HG03342 (cell line): ENCODE results near the gene FMN2.

Source experiments
- ATAC-seq: cut with Tn5 transposase; IDR thresholded peaks from one replicate; pipeline ENCODE4 v1.9.1; 2021; ENCODE audit warnings: mild to moderate bottlenecking, moderate library complexity; ENCODE audit not compliant: unreplicated experiment

Gene FMN2

DNA sequence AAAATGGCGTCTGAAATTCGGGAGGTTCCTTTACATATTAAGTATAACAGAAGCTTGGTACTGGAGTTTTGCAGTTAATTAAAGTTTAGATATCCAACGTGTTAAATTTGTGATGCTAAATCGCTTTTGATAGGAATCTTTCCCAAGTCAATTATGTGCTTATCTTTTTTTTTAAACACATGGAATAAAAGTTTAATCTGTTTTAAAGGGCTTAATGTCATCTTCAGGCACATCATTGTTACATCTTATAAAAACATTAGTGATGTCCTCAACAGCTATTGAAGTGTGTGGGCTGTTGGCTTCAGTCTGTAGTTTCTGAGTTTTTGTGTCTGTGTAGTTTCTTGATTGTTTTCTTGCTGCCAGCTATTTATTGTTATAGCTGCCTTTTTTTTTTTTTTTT lies 5.3 kb downstream of the FMN2 start:
- ATAC-seq, result no peak

DNA sequence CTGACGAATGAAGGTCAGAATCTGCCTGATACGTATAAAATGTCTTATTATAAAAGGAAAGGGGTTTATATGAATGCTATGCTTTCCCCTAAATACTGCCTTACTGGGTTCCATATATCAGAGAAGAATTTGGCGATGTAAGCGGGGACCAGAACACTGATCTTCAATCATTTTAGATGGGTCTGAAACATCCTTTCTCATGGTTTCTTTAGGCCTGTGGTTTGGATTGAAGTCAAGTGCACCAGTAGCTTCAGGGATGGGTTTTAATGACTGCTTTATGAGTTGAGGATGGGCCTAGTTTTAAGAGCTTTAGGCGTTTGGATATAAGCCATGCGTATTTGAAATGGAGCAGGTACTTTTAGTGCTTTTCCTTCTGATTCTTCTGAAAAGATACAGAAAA lies 6.9 kb downstream of the FMN2 start:
- no peak for ATAC-seq

DNA sequence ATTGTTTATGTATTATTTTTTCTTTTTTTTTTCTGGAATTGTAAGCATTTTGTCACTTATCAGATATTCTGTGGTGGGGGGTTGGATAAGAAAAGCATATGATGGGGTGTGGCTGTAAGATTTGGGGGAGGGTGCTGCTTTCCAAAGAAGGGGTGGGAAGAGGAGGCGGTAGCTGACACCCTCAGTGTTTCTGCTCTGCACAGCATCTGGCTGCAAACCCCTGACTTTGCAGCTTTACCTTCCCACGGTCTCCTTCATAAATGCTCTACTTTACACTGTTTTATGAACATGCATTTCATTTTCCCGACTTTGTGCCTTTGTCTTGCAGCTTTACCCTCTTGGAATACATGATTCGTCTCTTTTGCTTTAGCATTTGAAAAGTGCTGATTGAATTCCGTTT lies 7.6 kb downstream of the FMN2 start:
- ATAC-seq, result no peak

DNA sequence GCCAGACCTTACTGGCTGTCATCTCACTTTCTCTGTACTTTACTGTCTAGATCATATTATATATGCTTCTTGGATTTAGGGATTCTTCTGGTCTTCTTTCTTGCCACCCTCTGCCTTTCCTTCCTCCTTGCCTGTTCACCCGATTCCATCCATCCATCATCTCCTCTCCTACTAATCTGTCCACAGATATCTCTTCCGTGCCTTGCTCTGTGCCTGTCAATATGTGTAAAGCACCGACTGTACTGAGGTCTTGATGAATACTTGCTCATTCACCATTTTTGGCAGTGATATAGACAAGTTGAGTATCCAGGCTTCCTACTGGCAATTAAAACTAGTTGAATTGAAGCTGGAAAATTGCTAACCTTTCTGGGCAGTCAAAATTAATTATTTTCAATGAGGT lies 8.1 kb downstream of the FMN2 start:
- no peak for ATAC-seq

- no peak for ATAC-seq
These were observed 8.8 kb downstream of the FMN2 start for GRCh38 chr1:240100371-240100934.

DNA sequence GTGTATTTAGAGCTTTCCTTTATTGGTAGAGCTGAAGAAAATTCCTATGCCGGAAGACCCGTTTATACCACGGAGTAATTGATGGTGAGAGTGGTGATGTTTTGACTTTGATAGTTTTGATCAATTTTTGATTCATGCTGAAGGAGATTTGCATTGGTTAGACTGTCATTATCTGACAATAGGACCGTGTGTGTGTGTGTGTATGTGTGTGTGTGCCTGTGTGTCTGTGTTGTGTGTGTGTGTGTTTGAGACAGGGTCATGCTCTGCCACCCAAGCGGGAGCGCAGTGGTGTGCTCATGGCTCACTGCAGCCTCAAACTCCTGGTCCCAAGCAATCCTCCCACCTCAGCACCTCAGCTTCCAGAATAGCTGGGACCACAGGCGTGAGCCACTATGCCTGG lies 9.6 kb downstream of the FMN2 start:
- ATAC-seq, result no peak

DNA sequence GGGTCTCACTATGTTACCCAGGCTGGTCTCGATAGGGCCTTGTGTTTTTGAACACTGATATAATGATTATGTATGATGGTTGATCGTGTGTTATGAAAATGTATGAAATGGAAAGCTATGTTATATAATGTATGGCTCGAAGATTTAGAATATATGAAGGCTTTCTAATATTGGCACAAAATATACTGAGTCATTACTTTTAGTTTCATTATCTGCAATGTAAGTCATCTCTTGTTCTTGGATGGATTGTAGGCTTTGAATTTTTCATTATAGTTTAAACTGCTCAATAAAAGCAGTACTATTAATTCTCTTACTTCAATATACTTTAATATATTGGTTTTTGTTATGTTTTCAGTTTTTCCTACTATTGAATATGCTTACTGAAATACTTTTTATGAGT lies 10.1 kb downstream of the FMN2 start:
- ATAC-seq, result no peak

- ATAC-seq, result no peak
These were observed 13.0 kb downstream of the FMN2 start for GRCh38 chr1:240104672-240105071.

DNA sequence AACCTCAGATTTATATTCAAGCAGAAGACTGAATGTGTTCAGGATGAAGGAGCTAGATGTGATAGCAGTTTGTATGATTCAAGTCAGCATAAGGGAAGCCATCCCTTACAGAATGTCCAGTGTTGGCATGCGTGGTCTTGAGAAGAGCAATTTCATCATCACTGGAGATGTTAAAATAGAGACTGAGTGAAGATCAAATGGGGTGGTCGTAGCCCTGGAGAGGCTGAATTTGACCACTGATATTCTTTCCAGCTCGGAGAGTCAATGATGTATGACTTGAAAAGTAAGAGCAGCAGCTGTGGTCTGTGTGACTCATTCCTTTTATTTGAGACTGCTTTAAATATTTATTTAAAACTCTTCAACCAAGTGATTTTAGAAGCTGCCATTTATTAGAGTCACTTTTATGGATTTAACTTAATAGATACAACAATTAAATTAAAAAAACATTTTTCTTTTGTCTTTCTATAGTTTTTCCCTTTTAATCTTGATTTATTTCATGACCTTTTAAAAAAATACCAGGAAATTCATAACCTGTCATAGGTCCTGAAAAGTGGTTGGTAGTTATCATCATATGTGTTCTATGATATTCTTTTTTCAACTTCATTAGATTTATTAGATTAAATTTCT lies 15.5 kb downstream of the FMN2 start:
- ATAC-seq, result no peak

GRCh38 chr1:240109130-240109529 lies 17.4 kb downstream of the FMN2 start:
- ATAC-seq, result no peak

DNA sequence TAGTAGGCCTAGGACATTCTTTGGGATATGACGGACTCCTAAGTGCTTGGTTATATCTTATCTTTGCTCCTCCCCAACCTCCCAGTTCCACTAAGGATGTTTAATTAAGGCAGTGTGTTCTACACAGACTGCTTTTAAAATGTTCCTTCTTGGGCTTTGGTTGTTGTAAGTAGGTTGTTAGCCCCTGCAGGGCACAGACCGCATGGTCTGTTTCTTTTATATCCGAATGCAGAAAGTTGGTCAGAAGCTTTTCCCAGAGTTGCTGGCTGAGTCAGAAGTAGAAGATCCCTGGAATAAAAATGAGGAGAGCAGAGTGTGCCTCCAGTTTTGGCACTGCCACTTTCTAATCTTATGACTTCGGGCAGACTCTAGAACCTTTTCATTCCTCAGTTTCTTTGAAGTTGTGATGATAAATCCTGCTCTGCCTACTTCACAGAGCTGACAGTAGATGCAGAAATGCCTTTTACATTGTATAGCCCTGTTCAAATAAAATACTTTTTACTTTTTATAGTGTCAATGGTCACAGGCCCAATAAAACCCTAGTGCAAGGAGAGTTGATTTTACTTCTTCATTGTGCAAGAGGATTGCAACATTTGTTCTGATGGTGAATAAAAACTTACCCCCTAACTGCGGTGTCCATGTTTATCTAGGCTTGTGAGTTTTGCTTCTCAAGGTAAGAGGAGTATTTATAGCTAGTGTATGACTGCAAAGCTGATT lies 18.4 kb downstream of the FMN2 start:
- ATAC-seq, result no peak

DNA sequence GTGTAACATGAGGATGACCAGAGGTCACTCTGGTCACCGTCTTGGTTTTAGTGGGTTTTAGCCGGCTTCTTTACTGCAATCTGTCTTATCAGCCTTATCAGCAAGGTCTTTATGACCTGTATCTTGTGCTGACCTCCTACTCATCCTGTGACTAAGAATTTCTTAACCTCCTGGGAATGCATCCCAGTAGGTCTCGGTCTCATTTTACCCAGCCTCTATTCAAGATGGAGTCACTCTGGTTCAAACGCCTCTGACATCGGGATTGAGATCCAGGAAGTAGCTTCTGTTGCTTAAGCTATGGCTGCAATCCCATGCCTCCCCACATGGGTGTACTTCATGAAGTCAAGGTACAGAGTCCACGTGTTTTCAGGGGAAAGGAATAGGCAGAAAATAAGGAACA lies 19.9 kb downstream of the FMN2 start:
- no peak for ATAC-seq

GRCh38 chr1:240114222-240114621 lies 22.5 kb downstream of the FMN2 start:
- no peak for ATAC-seq

GRCh38 chr1:240115831-240116230 lies 24.1 kb downstream of the FMN2 start:
- no peak for ATAC-seq

- ATAC-seq, result no peak
These were observed 25.4 kb downstream of the FMN2 start for GRCh38 chr1:240116831-240117769.

DNA sequence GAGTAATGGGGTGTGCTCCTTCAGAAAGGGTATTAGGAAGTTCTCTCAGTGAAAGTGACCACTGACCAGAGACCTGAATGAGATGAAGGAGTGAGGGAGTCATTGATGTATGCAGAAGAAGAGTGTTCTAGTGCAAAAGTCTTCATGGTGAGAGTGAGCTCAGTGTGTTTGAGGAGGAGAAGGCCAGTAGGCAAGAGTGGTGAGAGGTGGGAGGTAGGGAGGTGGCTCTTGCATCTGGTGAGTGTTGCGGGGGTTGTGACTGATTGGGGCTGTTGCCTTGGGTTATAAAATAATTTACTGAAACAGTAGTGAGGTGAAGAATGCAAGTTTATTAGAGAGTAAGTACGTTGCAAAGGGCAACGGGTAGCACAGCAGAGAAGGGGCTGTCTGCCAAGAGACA lies 26.2 kb downstream of the FMN2 start:
- ATAC-seq, result no peak

GRCh38 chr1:240122639-240123613 lies 31.2 kb downstream of the FMN2 start:
- ATAC-seq, result no peak

DNA sequence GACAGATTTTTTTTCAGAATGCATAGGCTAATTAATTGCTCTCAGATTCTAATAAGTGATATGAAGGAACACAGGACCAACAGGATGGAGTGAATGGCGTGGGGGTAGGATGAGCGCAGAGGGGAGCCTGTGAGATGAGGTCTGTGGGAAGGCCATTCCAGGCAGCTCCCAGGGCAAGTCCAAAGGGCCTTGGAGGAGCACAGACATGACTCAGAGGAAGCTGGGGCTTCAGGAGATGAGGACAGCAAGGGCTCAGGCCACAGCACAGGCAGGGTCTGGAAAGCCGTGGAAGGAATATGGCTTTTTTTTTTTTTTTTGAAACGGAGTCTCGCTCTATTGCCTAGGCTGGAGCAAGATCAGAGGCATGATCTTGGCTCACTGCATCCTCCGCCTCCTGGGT lies 35.1 kb downstream of the FMN2 start:
- ATAC-seq, result no peak

DNA sequence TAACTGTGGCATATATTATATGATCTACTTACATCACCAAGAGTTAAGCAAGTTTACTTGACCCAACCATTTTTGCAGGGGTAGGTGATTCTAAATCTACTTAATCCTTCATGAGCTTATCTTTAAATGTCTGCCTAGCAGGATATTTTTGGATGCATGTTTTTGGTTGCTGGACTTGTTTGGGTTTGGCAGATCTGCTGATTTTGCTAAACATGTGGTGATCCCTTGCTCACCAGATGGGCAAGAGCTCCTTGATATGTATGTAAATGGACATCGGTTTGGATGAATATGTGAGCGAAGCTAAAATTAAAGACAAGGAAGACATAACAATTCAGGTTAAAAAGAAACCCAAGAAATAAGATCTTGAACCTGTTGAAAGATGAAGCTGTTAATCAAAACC lies 36.7 kb downstream of the FMN2 start:
- ATAC-seq, result no peak

DNA sequence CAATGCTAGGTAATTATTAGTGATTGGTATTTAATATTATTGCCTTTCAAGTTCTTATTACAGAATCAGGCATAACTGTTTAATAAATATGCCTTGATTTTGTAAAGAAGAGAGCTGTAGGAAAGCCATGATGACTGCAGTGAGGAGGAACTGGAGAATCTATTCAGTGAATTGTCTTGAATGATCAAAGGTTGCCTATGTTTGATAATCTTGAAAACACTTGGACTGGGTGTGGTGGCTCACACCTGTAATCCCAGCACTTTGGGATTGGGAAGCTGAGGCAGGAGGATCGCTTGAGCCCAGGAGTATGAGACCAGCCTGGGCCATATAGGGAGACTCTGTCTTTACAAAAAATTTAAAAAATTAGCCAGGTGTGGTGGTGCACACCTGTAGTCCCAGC lies 42.4 kb downstream of the FMN2 start:
- ATAC-seq, result no peak
